Thoracic aorta (tissue), 2 donors: Measurements from ENCODE around the gene MPO. TPM values are rescaled to one million over a fixed set of nuclear protein-coding genes. Genes with fewer than 3 reads are reported as not detected.

Source experiments
- ATAC-seq: fragments of 150-250 bp; one replicate; pipeline ENCODE4 v1.8.0; 2017; ENCODE audit warnings: low read depth; ENCODE audit not compliant: insufficient number of reproducible peaks, low FRiP score
- DNase-seq: peaks from one replicate; pipeline ENCODE4 v3.0.0-alpha.2; 2020; ENCODE audit warnings: low spot score
- H3K27ac ChIP-seq, 2 donors: fragments of 200-600 bp; sonication (generic); 1 replicate in 1 of 2; 2 replicates in 1 of 2; pipeline ENCODE4 v1.5.1; 2016; ENCODE audit warnings: mild to moderate bottlenecking in 2 of 2, moderate library complexity in 2 of 2
- H3K27me3 ChIP-seq: fragments of 200-600 bp; sonication (generic); replicated peaks from 2 replicates; pipeline ENCODE4 v1.6.0; 2016; ENCODE audit warnings: mild to moderate bottlenecking; ENCODE audit not compliant: insufficient read depth
- H3K36me3 ChIP-seq: fragments of 200-600 bp; sonication (generic); one replicate; pipeline ENCODE4 v1.5.1; 2016
- H3K4me1 ChIP-seq, 2 donors: fragments of 200-600 bp; sonication (generic); 1 replicate in 1 of 2; 2 replicates in 1 of 2; pipeline versions ENCODE4 v1.5.1 to v1.6.0; 2016; ENCODE audit warnings: low read depth in 2 of 2, mild to moderate bottlenecking in 1 of 2; ENCODE audit not compliant: control insufficient read depth in 1 of 2
- H3K4me3 ChIP-seq: fragments of 200-600 bp; sonication (generic); 2 replicates; pipeline ENCODE4 v1.5.1; 2016; ENCODE audit warnings: mild to moderate bottlenecking
- H3K9me3 ChIP-seq: fragments of 200-600 bp; sonication (generic); 2 replicates; pipeline ENCODE4 v1.5.1; 2016
- total RNA-seq, 2 donors: library from RNA; depleted of rRNA; stranded (reverse); fragments of >200 nt; gene quantifications; one replicate each; pipeline versions ENCODE4 v1.1.0 to v1.2.3, GENCODE V29; 2016
- TF ChIP-seq, protein P1 (sequence below): fragments of 200-600 bp; sonication (generic); IDR thresholded peaks from one replicate; pipeline ENCODE4 v1.5.1; 2019; ENCODE audit warnings: antibody characterized with exemption

Gene MPO
- total RNA-seq, 2 donors from 2014 or later: 0.14 TPM; not detected in 1

- ATAC-seq (no peak), DNase-seq (no peak)
- H3K27me3 ChIP-seq: no peaks in the 10 kb centered on the region
- no peak overlapping the region for H3K27ac ChIP-seq
- no peaks in the 10 kb centered on the region for H3K36me3 ChIP-seq
- H3K9me3 ChIP-seq: no peaks in the 10 kb centered on the region
- TF ChIP-seq, protein P1, sequence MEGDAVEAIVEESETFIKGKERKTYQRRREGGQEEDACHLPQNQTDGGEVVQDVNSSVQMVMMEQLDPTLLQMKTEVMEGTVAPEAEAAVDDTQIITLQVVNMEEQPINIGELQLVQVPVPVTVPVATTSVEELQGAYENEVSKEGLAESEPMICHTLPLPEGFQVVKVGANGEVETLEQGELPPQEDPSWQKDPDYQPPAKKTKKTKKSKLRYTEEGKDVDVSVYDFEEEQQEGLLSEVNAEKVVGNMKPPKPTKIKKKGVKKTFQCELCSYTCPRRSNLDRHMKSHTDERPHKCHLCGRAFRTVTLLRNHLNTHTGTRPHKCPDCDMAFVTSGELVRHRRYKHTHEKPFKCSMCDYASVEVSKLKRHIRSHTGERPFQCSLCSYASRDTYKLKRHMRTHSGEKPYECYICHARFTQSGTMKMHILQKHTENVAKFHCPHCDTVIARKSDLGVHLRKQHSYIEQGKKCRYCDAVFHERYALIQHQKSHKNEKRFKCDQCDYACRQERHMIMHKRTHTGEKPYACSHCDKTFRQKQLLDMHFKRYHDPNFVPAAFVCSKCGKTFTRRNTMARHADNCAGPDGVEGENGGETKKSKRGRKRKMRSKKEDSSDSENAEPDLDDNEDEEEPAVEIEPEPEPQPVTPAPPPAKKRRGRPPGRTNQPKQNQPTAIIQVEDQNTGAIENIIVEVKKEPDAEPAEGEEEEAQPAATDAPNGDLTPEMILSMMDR: no peak
- H3K4me3 ChIP-seq: no peak overlapping the region
- H3K4me1 ChIP-seq: no peaks in the 10 kb centered on the region
Observed at GRCh38 chr17:58285422-58285810, 4.7 kb upstream of the MPO start.

- H3K4me1 ChIP-seq: no peaks in the 10 kb centered on the region
- H3K36me3 ChIP-seq: no peaks in the 10 kb centered on the region
- TF ChIP-seq, protein P1: no peak
- DNase-seq (no peak), ATAC-seq (no peak)
- H3K4me3 ChIP-seq: no peak overlapping the region
- H3K9me3 ChIP-seq: no peaks in the 10 kb centered on the region
- no peak overlapping the region for H3K27ac ChIP-seq
- H3K27me3 ChIP-seq: no peaks in the 10 kb centered on the region
Observed at GRCh38 chr17:58284613-58285421, 4.1 kb upstream of the MPO start.

- TF ChIP-seq, protein P1: no peak
- peaks cover 0 to 7% of the 10 kb centered on the region in 2 donors for H3K4me1 ChIP-seq
- H3K27me3 ChIP-seq: no peaks in the 10 kb centered on the region
- ATAC-seq: no peak
- H3K9me3 ChIP-seq: no peaks in the 10 kb centered on the region
- H3K4me3 ChIP-seq: no peak overlapping the region
- H3K36me3 ChIP-seq: no peaks in the 10 kb centered on the region
- no peak overlapping the region for H3K27ac ChIP-seq
- DNase-seq: no peak
Observed at GRCh38 chr17:58283674-58284612, 3.2 kb upstream of the MPO start.

- H3K27me3 ChIP-seq: no peaks in the 10 kb centered on the region
Observed at GRCh38 chr17:58282442-58282841, 1.7 kb upstream of the MPO start.

More at GRCh38 chr17:58282442-58282841, 1.7 kb upstream of the MPO start:
- Histone ChIP-seq H3K4me3 (no peak overlapping the region), H3K36me3 (no peaks in the 10 kb centered on the region), H3K4me1 (peaks cover 0 to 14% of the 10 kb centered on the region in 2 donors), H3K27ac (no peak overlapping the region), H3K9me3 (no peaks in the 10 kb centered on the region)
- DNase-seq (no peak), ATAC-seq (no peak)
- TF ChIP-seq, protein P1: no peak
